Stimulated activated naive B cell treated with anti-CD40 and anti-IgM and Interleukin-4, amounts not matched to agents 10 μg/mL and 1 μg/mL and 100 μg/mL, for 72 hours (primary cell): ENCODE data around the gene TIMM23.
"Not testable (repeated sequence)": the region's sequence is repeated elsewhere in the genome, so short reads cannot be mapped to it uniquely, and the experiment has no call there.

Experiments used
- ATAC-seq, 2 donors: fragments of 150-1000 bp; cut with Tn5 transposase; replicated peaks; 2 replicates each; pipeline ENCODE4 v1.10.0; 2021; ENCODE audit warnings: moderate library complexity in 1 of 2
- DNase-seq: peaks from one replicate; pipeline ENCODE4 v3.0.0; 2021
- H3K27ac Mint-ChIP-seq: one replicate; pipeline ENCODE4 v1.8.0; 2022; ENCODE audit warnings: mild to moderate bottlenecking, mixed read lengths
- H3K27me3 Mint-ChIP-seq, 2 donors: one replicate each; pipeline ENCODE4 v1.8.0; 2022; ENCODE audit warnings: mixed read lengths in 2 of 2
- H3K36me3 Mint-ChIP-seq, 2 donors: one replicate each; pipeline ENCODE4 v1.8.0; 2022; ENCODE audit warnings: mixed read lengths in 2 of 2, mild to moderate bottlenecking in 1 of 2
- H3K4me1 Mint-ChIP-seq, 2 donors: one replicate each; pipeline ENCODE4 v1.8.0; 2022; ENCODE audit warnings: mixed read lengths in 2 of 2, mild to moderate bottlenecking in 1 of 2
- H3K4me3 Mint-ChIP-seq, 2 donors: one replicate each; pipeline ENCODE4 v1.8.0; 2022; ENCODE audit warnings: mild to moderate bottlenecking in 2 of 2, mixed read lengths in 2 of 2, moderate library complexity in 1 of 2
- H3K9me3 Mint-ChIP-seq, 2 donors: one replicate each; pipeline ENCODE4 v1.8.0; 2022; ENCODE audit warnings: mixed read lengths in 2 of 2, mild to moderate bottlenecking in 1 of 2

TIMM23 gene

DNA sequence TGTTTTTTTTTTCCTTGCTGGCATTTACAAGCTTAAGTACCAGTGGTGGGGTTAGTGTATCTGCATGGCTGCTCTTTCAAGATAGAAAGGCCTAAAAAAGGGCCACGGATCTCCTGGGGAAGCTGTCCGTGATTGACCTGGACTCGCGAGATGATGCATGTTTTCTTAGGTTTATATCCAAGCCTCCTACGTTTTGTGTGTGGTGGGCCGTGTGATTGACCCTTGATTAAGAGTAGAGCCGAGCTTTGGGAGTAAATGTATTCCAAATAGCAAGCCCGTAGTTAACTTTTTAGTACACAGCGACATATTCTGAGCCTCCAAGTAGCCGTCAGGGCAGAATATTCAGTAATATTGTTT lies 502 bp downstream of the TIMM23 start:
- Mint-ChIP-seq H3K36me3 (peaks cover 7 to 17% of the 10 kb centered on the region in 2 donors), H3K4me1 (peaks cover 17 to 31% of the 10 kb centered on the region in 2 donors), H3K27ac (peak overlapping the region; percentile 97)

DNA sequence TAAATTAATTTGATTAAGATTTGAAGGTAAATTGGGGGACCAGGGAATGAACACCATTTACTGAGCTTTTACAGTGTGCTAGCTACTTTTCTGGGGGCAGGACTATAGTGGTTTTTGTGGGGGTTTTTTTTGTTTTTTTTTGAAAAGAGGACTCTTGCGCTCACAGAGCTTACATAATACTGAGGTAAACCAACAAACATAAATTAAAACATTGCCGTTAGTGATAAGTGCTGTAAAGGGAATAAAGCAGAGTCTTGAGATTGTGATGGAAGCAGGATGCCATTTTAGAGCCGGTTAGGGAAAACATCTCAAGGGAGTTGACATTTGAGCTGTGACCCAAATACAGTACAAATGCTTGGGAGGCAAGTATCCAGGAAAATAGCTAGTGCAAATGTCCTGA lies 1.8 kb downstream of the TIMM23 start:
- not testable (repeated sequence) for H3K9me3 Mint-ChIP-seq, H3K4me3 Mint-ChIP-seq, ATAC-seq, H3K27me3 Mint-ChIP-seq, DNase-seq
- peaks cover 20 to 31% of the 10 kb centered on the region in 2 donors for H3K4me1 Mint-ChIP-seq
- peak overlapping the region; percentile 52 for H3K27ac Mint-ChIP-seq
- H3K36me3 Mint-ChIP-seq = peaks cover 8 to 18% of the 10 kb centered on the region in 2 donors

More for the DNA sequence above, 502 bp downstream of the TIMM23 start:
- peak overlapping the region; percentile 96 for H3K4me3 Mint-ChIP-seq
- not testable (repeated sequence) for DNase-seq, H3K27me3 Mint-ChIP-seq, H3K9me3 Mint-ChIP-seq
- peak; percentile 51 to 52 for ATAC-seq

DNA sequence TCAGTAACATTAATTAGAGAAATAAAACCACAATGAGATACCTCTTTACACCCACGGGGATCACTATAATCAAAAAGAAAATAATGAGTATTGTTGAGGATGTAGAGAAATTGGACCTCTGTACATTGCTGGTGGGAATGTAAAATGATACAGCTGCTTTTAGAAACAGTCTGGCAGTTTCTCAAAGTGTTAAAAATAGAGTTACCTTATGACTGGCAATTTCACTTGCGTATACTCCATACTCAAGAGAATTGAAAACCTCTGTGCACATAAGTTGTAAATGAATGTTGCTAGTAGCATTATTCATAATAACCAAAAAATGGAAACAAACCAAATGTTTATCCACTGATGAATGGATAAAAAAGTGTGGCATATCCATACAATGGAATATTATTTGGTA lies 6.3 kb downstream of the TIMM23 start:
- Mint-ChIP-seq H3K4me1 (peaks cover 9 to 12% of the 10 kb centered on the region in 2 donors), H3K36me3 (peaks cover 3 to 10% of the 10 kb centered on the region in 2 donors)
- H3K9me3 Mint-ChIP-seq, H3K27me3 Mint-ChIP-seq, DNase-seq, H3K4me3 Mint-ChIP-seq, H3K27ac Mint-ChIP-seq: not testable (repeated sequence)
- peak in 1 of 2 donors; percentile 43 for ATAC-seq

DNA sequence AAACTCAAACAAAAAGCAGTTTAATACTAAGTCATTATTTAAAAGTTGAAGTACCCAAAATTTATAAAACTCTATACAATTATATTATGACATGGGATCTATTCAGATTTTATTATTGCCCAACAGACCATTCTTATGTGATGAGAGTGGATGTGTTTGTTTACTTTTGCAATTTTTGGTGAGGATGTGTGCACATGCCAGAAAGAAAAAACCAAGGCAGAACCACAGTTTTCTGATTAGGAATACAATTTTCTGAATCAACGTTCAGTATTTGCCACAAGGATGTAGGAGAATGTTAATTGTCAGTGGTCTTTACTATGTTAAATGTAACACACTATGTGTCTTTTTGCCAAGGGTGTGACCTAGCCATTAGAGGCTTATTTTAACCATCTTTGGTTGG lies 9.1 kb downstream of the TIMM23 start:
- H3K36me3 Mint-ChIP-seq, H3K4me1 Mint-ChIP-seq, ATAC-seq, H3K27me3 Mint-ChIP-seq, H3K4me3 Mint-ChIP-seq, H3K27ac Mint-ChIP-seq, DNase-seq, H3K9me3 Mint-ChIP-seq: not testable (repeated sequence)

DNA sequence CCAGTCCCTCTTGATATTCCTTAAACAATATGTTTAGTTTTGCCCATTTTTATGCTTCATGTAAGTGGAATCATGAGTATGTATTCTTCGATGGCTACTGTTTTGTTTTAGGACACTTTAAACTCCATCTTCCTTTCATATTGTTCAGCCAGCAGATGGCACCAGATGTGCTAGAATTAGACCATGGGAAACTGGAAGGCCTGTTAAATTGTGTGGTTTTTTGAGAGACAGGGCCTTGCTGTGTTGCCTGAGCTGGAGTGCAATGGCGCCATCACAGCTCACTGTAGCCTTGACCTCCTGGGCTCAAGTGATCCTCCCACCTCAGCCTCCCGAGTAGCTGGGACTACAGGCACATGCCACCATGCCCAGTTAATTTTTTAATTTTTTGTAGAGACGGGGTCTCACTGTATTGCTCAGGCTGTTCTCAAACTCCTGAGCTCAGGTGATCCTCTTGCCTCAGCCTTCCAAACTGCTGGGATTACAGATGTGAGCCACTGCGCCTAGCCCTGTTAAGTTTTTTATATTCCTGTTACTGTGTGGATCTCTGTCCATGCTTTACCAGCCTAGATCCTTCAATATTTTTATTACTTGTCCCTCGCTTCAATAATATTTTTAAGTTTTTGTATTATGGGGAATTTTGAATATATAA lies 11.4 kb downstream of the TIMM23 start:
- H3K4me3 Mint-ChIP-seq, H3K27ac Mint-ChIP-seq, H3K9me3 Mint-ChIP-seq, H3K27me3 Mint-ChIP-seq, H3K4me1 Mint-ChIP-seq: not testable (repeated sequence)
- DNase-seq (peak; percentile 8), ATAC-seq (peak; percentile 65 to 71)
- H3K36me3 Mint-ChIP-seq = peaks cover 10 to 17% of the 10 kb centered on the region in 2 donors

DNA sequence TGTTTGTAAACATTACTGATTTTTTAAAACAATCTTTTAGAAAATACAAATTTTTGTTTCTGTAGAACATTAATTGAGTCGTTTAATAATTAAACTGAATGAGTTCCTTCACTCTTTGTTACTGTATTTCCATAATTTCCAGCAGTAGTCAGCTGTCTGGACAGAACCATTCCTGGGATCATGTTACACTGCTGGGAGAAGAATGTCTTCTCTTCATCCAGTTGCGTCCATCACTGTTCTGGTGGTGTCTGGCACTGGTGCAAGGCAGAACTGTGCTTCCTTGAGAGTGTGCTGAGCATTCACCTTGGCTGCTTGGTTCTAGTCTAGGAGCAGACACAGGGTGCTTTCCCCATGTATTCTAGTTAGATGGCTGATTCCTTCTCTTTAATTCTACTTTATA lies 12.2 kb downstream of the TIMM23 start:
- not testable (repeated sequence) for H3K4me1 Mint-ChIP-seq, H3K9me3 Mint-ChIP-seq, H3K4me3 Mint-ChIP-seq, H3K27ac Mint-ChIP-seq, H3K27me3 Mint-ChIP-seq, DNase-seq, ATAC-seq
- peaks cover 10 to 13% of the 10 kb centered on the region in 2 donors for H3K36me3 Mint-ChIP-seq

DNA sequence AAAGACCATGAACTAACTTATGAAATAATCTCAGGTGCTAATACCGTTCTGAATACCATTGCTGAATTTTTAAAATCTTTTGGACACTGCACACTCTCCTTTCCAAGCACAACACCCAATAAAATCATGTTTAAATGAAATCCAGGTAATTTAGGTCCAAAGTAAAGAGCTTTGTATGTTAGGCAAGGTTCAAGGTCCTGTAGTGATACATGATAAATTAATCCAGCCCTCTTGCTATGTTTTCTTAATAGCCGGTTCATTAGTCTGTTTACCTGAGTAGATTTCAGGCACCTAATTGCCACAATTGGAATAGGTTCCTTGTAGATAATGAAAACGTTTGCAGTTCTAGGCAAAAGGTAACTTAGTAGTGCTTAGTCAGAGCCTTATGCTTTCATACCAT lies 13.3 kb downstream of the TIMM23 start:
- DNase-seq, ATAC-seq, H3K4me3 Mint-ChIP-seq, H3K9me3 Mint-ChIP-seq, H3K27ac Mint-ChIP-seq, H3K27me3 Mint-ChIP-seq, H3K4me1 Mint-ChIP-seq: not testable (repeated sequence)
- H3K36me3 Mint-ChIP-seq = peaks cover 10 to 13% of the 10 kb centered on the region in 2 donors

DNA sequence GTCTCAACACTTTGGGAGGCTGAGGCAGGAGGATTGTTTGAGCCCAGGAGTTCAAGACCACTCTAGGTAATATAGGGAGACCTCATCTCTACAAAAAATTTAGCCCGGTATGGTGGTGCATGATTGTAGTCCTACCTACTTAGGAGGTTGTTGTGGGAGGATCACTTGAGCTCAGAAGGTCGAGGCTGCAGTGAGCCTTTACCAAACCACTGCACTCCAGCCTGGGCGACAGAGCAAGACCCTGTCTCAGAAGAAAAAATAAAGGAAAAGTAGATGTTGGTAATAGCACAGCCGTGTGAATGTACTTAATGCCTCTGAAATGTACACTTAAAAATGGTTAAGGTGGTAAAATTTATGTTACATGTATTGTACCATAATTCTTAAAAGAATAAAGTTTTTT lies 25.3 kb downstream of the TIMM23 start:
- no peak for DNase-seq
- Mint-ChIP-seq H3K4me3 (no peak overlapping the region), H3K4me1 (peaks cover 0 to 2% of the 10 kb centered on the region in 2 donors), H3K9me3 (peaks cover 0 to 2% of the 10 kb centered on the region in 2 donors), H3K27me3 (no peaks in the 10 kb centered on the region), H3K36me3 (peaks cover 45 to 56% of the 10 kb centered on the region in 2 donors), H3K27ac (peak overlapping the region; percentile 32)
- no peak for ATAC-seq

DNA sequence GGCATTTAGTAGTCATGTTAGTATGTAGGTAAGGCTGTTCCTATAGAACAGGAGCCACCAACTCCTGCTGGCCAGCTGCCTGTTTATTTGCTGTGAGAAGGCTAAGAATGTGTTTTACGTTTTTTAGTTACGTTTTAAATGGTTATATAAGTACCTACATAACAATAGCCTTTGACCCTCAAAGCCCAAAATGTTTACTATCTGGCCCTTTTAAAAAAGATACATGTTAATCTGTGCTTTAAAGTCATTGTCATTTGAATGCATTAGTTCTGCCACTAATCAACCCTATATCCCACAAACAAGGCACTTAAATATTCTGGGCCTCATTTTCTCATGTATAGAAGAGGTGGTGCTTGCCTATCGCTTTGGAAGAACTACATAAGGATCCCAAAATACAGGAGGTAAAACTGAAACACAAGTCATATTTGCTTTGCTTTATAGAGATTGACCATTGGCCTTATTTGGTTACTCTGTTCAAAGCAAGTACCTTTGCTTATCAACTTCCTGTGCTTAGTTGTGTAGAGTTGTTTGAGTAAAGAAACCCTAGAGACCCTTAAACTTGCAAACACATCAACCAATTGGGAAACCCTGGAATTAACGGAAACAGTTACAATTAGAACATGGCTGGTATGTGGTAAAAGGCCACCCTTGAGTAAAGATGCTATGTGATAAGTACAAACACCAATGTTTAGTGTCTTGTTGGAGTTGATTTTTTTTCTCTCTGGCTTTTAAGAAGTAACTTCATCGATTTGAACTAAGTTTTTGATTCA lies 25.9 kb downstream of the TIMM23 start:
- H3K36me3 Mint-ChIP-seq = peaks cover 40 to 54% of the 10 kb centered on the region in 2 donors
- no peak overlapping the region for H3K4me3 Mint-ChIP-seq
- DNase-seq (no peak), ATAC-seq (no peak)
- H3K9me3 Mint-ChIP-seq = peaks cover 0 to 2% of the 10 kb centered on the region in 2 donors
- no peaks in the 10 kb centered on the region for H3K27me3 Mint-ChIP-seq
- peak overlapping the region; percentile 5 for H3K27ac Mint-ChIP-seq
- no peaks in the 10 kb centered on the region for H3K4me1 Mint-ChIP-seq

DNA sequence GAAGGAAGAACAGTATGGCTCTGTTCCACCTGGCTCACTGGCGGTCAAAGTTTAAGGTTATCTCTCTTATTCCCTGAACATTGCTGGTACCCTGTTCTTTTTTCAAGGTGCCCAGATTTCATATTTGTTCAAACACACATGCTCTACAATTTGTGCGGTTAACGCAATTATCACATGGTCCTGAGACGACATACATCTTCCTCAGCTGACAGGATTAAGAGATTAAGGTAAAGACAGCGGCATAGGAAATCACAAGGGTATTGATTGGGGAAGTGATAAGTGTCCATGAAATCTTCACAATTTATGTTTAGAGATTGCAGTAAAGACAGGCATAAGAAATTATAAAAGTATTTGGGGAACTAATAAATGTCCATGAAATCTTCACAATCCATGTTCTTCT lies 27.7 kb downstream of the TIMM23 start:
- H3K36me3 Mint-ChIP-seq = peaks cover 44 to 50% of the 10 kb centered on the region in 2 donors
- not testable (repeated sequence) for ATAC-seq, DNase-seq, H3K27ac Mint-ChIP-seq, H3K4me3 Mint-ChIP-seq, H3K9me3 Mint-ChIP-seq, H3K27me3 Mint-ChIP-seq, H3K4me1 Mint-ChIP-seq

DNA sequence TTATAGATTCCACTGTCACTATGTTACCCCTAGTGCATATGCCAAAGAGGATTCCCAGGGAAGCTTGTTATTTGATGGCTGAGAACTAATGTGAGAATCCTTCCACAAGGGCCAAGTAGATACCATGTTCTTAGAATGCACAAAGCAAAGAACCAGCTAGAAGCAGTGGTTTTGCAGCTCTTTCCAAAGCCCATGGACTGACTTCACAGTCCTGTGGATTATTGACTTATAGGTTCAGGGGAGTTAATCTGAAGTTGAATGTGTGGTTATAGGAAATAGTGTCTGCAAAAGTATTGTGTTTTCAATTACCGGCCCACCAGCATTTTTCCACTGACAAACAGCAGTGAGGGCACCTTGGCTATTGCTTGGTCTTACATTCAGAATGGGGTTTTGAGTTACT lies 28.2 kb downstream of the TIMM23 start:
- no peak overlapping the region for H3K4me3 Mint-ChIP-seq
- H3K27me3 Mint-ChIP-seq = no peaks in the 10 kb centered on the region
- ATAC-seq = no peak
- peaks cover 44 to 50% of the 10 kb centered on the region in 2 donors for H3K36me3 Mint-ChIP-seq
- no peak for DNase-seq
- H3K9me3 Mint-ChIP-seq = peaks cover 0 to 2% of the 10 kb centered on the region in 2 donors
- no peaks in the 10 kb centered on the region for H3K4me1 Mint-ChIP-seq
- no peak overlapping the region for H3K27ac Mint-ChIP-seq

DNA sequence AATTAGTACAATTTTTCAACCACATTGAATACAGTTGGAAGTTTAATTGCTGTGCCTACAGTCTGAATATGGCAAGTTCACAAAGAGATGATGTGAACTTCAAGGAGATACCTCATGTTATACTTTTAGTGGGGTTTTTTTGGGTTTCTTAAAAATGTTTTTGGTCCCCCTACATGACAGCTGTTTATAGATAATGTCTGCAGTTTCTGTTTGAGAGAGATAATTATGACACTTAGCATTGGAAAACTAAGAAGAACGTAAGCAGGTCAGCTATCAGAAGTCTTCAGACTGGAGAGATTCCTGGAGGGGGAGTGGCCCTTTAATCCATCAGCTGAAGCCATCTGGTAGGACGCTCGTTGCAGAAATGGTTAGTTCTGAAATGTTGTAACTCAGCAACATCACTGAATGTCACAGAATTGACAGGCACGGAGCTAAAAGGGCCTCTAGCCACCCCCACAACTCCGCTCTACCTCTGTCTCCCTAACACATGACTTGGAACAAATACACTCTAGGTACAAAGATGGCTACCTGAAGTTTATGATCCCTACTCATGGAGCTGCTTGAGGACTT lies 29.0 kb downstream of the TIMM23 start:
- Mint-ChIP-seq H3K9me3 (peaks cover 0 to 2% of the 10 kb centered on the region in 2 donors), H3K27ac (no peak overlapping the region), H3K4me3 (no peak overlapping the region), H3K4me1 (no peaks in the 10 kb centered on the region), H3K36me3 (peaks cover 45 to 50% of the 10 kb centered on the region in 2 donors), H3K27me3 (no peaks in the 10 kb centered on the region)
- DNase-seq = no peak
- ATAC-seq = no peak

DNA sequence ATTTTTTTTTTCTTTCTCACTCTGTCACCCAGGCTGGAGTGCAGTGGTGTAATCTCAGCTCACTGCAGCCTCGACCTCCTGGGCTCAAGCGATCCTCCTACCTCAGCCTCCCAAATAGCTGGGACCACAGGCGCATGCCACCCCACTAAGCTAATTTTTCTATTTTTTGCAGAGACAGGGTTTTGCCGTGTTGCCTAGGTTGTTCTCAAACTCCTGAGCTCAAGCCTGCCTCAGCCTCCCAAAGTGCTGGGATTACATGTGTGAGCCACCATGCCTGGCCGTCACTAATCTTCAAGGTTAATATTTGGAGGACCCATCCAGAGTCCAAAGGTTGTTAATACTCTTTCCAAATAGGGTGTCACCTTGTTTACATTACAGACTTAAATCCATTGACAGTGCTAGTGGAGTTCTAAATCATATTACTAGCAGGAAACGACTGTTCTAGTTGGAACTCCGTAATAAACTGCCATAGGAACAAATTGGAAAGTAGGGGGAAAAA lies 29.9 kb downstream of the TIMM23 start:
- not testable (repeated sequence) for H3K27ac Mint-ChIP-seq, ATAC-seq, H3K4me1 Mint-ChIP-seq, H3K27me3 Mint-ChIP-seq, H3K4me3 Mint-ChIP-seq, DNase-seq, H3K9me3 Mint-ChIP-seq
- peaks cover 44 to 55% of the 10 kb centered on the region in 2 donors for H3K36me3 Mint-ChIP-seq

DNA sequence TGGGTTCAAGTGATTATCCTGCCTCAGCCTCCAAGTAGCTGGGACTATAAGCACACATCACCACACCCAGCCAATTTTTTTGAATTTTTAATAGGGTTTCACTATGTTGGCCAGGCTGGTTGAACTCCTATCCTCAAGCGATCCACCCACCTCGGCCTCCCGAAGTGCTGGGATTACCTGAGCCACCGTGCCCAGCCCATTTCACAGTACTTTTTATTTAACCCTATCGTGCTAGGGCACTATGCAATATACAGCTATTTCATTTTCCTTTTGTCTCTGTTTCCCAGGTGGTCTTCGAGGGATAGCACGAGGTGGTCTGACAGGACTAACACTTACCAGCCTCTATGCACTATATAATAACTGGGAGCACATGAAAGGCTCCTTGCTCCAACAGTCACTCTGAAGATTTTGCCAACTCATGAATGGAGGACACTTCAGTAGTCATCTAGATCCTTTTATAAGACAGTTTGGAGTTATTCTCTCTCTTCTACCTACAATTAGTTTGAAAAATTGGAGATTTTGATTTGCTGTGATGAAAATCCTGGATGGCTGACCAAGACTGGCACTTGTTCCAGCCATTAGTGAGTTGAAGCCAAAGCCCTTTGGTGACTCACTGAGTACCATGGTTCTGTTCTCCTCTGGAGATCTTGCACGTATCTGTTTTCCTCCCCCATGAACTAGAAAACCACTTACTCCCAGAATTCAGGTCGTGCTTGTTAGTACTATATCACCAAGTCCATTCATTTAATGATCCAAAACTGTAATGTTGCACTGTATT lies 30.8 kb downstream of the TIMM23 start:
- Mint-ChIP-seq H3K36me3 (peaks cover 43 to 55% of the 10 kb centered on the region in 2 donors), H3K4me1 (no peaks in the 10 kb centered on the region), H3K27ac (peak overlapping the region; percentile 67), H3K4me3 (no peak overlapping the region), H3K27me3 (no peaks in the 10 kb centered on the region), H3K9me3 (peaks cover 0 to 2% of the 10 kb centered on the region in 2 donors)
- ATAC-seq = no peak
- DNase-seq = no peak
